ENCODE measurements around the gene KIF27. TPM values are rescaled to one million over a fixed set of nuclear protein-coding genes. Genes with fewer than 3 reads are reported as not detected.
A peak's percentile ranks its signal among the peaks of the same experiment; 100 is the strongest.
"Not testable (repeated sequence)": the region's sequence is repeated elsewhere in the genome, so short reads cannot be mapped to it uniquely, and the experiment has no call there.

The KIF27 gene
- total and polyA plus RNA-seq, 9 donors: 1.5 to 16.2 (median 8.8) TPM

DNA sequence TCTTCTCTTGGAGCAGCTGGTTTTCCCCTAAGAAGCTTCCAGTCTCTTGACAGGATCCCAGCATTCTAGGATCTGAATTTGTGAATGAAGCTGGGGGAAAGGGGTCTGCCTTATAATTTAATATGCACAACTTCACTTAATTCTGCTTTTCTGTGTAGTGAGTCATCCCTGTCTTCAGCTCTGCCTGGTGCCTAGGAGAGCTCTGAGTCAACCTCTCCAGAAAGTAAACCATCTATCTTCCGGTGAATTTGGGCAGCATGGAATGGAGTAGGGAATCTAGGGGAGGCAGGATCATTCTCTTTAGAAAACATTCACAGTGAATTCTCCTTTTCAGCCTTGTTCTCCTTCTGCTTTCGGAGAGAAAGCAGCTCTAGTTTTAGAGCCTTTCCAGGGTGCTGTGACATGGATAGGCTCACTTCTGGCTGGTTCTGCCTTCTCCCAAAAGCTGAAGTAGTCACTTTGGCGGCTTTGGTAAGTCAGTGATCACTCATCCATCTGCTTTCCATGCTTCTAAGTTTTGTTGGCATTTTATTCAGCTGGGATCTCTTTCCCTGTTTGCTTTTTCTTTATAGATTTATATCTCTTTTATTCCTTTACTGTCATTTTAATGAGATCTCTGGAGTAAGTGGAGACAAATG lies 96.1 kb downstream of the KIF27 start:
- 69 to 76% (median 76%) methylated on average over 3 of the region's 3 CpGs for WGBS, 3 donors
- H3K4me3 ChIP-seq; DNase-seq; H3K9me3 ChIP-seq; intact Hi-C loops (cut with DNase I); H3K27me3 ChIP-seq; H3K36me3 ChIP-seq; H3K4me1 ChIP-seq (ENCODE audit: insufficient read depth); H3K27ac ChIP-seq: not testable (repeated sequence)

GRCh38 chr9:83817356-83818278 lies 103.6 kb downstream of the KIF27 start, which contains the start of gene GKAP1:
GKAP1 (minus strand) TSS chr9:83817769; CDS start chr9:83806517, 11,252 bp downstream.
- peak; percentile 84 to 90 (median 88) for DNase-seq
- H3K36me3 ChIP-seq; H3K9me3 ChIP-seq; H3K4me1 ChIP-seq (ENCODE audit: insufficient read depth); intact Hi-C loops (cut with DNase I); H3K27me3 ChIP-seq: not testable (repeated sequence)
- H3K27ac ChIP-seq: peak within 1 kb of the TSS; percentile 80 to 94
- peak within 1 kb of the TSS; percentile 86 for H3K4me3 ChIP-seq
- 0 to 2% (median 1%) methylated on average over 51 to 102 of the region's 103 CpGs for WGBS, 3 donors

DNA sequence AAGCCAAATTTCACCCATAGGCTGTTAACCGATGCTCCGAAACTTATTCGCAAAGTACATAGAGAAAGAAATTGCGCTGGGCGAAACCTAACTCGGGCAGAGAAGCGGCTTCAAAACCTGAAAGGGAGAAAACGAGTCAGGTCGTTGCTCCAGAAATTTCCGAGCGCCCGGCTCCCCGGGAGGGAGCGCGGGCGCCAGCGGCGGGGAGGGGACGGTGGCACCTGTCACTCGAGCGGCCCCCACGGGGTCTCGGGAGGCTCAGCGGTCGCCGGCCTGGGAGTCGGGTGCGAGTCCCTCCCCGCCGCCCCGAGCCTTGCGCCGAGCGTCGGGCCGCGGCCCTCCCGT lies 104.2 kb downstream of the KIF27 start:
- DNase-seq: peak in 1 of 5 donors; percentile 10
- 0 to 1% (median 0%) methylated on average over 32 to 38 of the region's 38 CpGs for WGBS, 3 donors
- intact Hi-C loops (cut with DNase I); H3K27me3 ChIP-seq; H3K36me3 ChIP-seq; H3K9me3 ChIP-seq; H3K4me1 ChIP-seq (ENCODE audit: insufficient read depth): not testable (repeated sequence)
- Histone ChIP-seq H3K27ac (peak overlapping the region; percentile 80 to 94), H3K4me3 (peak overlapping the region; percentile 86)

- DNase-seq; H3K4me1 ChIP-seq (ENCODE audit: insufficient read depth); H3K4me3 ChIP-seq; H3K27me3 ChIP-seq; H3K27ac ChIP-seq; H3K36me3 ChIP-seq; intact Hi-C loops (cut with DNase I); H3K9me3 ChIP-seq: not testable (repeated sequence)
- WGBS, 3 donors: 97 to 100% (median 97%) methylated on average over 4 of the region's 4 CpGs
Measured at GRCh38 chr9:83815120-83815519, 106.1 kb downstream of the KIF27 start.

DNA sequence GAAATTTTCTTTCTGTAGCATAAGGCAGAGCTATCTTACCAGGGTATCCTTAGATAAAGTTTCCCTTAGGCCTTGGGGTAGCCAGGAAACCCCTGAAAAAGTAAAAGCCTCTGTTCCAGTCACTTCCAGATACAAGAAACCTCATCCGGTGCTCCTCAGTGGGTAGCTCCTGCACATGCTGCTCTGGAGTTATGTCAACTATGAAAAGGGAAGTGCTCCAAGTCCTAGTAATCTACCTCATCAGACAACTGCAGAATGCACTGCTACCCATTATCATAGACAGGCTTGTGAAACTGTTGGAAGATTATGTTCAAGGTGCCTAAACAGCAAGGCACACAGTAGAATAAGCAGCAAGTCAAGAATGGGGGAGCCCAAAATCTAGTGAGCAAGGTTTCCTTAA lies 112.0 kb downstream of the KIF27 start:
- H3K36me3 ChIP-seq; H3K9me3 ChIP-seq; H3K27me3 ChIP-seq; DNase-seq; intact Hi-C loops (cut with DNase I); H3K27ac ChIP-seq; H3K4me1 ChIP-seq (ENCODE audit: insufficient read depth); H3K4me3 ChIP-seq: not testable (repeated sequence)
- WGBS, 3 donors: 29 to 56% (median 44%) methylated on average over 1 of the region's 1 CpG

GRCh38 chr9:83804454-83804853 lies 116.8 kb downstream of the KIF27 start:
- H3K27me3 ChIP-seq; H3K9me3 ChIP-seq; intact Hi-C loops (cut with DNase I); H3K27ac ChIP-seq; DNase-seq; H3K36me3 ChIP-seq; H3K4me1 ChIP-seq (ENCODE audit: insufficient read depth); H3K4me3 ChIP-seq: not testable (repeated sequence)
- 85% methylated on average over 21 of the region's 31 CpGs; no CpG with 5 or more reads in 2 of the 3 donors for WGBS, 3 donors

GRCh38 chr9:83803941-83804340 lies 117.3 kb downstream of the KIF27 start:
- H3K9me3 ChIP-seq; intact Hi-C loops (cut with DNase I); H3K36me3 ChIP-seq; H3K4me3 ChIP-seq; DNase-seq; H3K4me1 ChIP-seq (ENCODE audit: insufficient read depth); H3K27me3 ChIP-seq; H3K27ac ChIP-seq: not testable (repeated sequence)
- 95 to 96% methylated on average over 17 to 30 of the region's 33 CpGs; no CpG with 5 or more reads in 1 of the 3 donors for WGBS, 3 donors

All from ovary (tissue), 9 donors.